Lung (tissue), 12 donors: ENCODE measurements around the gene XPC. TPM values are rescaled to one million over a fixed set of nuclear protein-coding genes. Genes with fewer than 3 reads are reported as not detected.
A peak's percentile ranks its signal among the peaks of the same experiment; 100 is the strongest.

Experiments
- ATAC-seq: fragments of 200-7000 bp; cut with Tn5 transposase; one replicate; pipeline ENCODE4 v1.9.1; 2020; ENCODE audit warnings: moderate number of reproducible peaks; ENCODE audit not compliant: insufficient read depth, low FRiP score
- DNase-seq, 3 donors: peaks; one replicate each; pipeline ENCODE4 v3.0.0-alpha.2; 2013 to 2017
- H3K27ac ChIP-seq, 2 donors: one replicate each; pipeline ENCODE4 v1.5.1; 2013; ENCODE audit warnings: mild to moderate bottlenecking in 2 of 2, moderate library complexity in 2 of 2, control low read depth in 1 of 2, inconsistent platforms in 1 of 2, low read depth in 1 of 2, low read length in 1 of 2
- H3K27me3 ChIP-seq, 3 donors: one replicate each; pipeline ENCODE4 v1.5.1; 2013; ENCODE audit warnings: low read length in 2 of 3; ENCODE audit not compliant: control insufficient read depth in 3 of 3, insufficient read depth in 3 of 3
- H3K36me3 ChIP-seq, 4 donors: one replicate each; pipeline ENCODE4 v1.5.1; 2013; ENCODE audit warnings: low read length in 4 of 4, mild to moderate bottlenecking in 1 of 4, moderate library complexity in 1 of 4; ENCODE audit not compliant: control insufficient read depth in 4 of 4, insufficient read depth in 4 of 4
- H3K4me1 ChIP-seq, 5 donors: one replicate each; pipeline ENCODE4 v1.5.1; 2013; ENCODE audit warnings: low read length in 5 of 5, mild to moderate bottlenecking in 2 of 5, moderate library complexity in 1 of 5; ENCODE audit not compliant: control insufficient read depth in 5 of 5, insufficient read depth in 5 of 5
- H3K4me3 ChIP-seq: one replicate; pipeline ENCODE4 v1.5.1; 2013; ENCODE audit warnings: mild to moderate bottlenecking, control low read depth, moderate library complexity
- H3K9ac ChIP-seq, 2 donors: one replicate each; pipeline ENCODE4 v1.5.1; 2013; ENCODE audit warnings: low read length in 2 of 2, control low read depth in 1 of 2; ENCODE audit not compliant: insufficient read depth in 1 of 2
- H3K9me3 ChIP-seq, 4 donors: one replicate each; pipeline ENCODE4 v1.5.1; 2013; ENCODE audit warnings: low read length in 3 of 4, mild to moderate bottlenecking in 1 of 4, moderate library complexity in 1 of 4; ENCODE audit not compliant: control insufficient read depth in 4 of 4, insufficient read depth in 3 of 4
- WGBS, 2 donors: extraction: QIAGEN DNeasy Blood & Tissue Kit; methylation state at CpG; one replicate each; pipeline ENCODE4 v1.1.7; 2013; 5-methylcytosine and 5-hydroxymethylcytosine counted together
- polyA plus RNA-seq, 2 donors: library from polyadenylated mRNA; stranded (reverse); fragments of 200-250 nt; gene quantifications; one replicate each; pipeline ENCODE4 v1.2.1, GENCODE V29; 2013
- total RNA-seq, 2 donors: library from RNA; depleted of rRNA in 1 of 2; stranded (reverse); fragments of >200 nt in 1 of 2; gene quantifications; one replicate each; pipeline ENCODE4 v1.2.1, GENCODE V29; 2014 to 2021
- TF ChIP-seq, protein P1 (sequence below): IDR thresholded peaks from 2 replicates; pipeline ENCODE4 v1.5.1; 2012; ENCODE audit warnings: mild to moderate bottlenecking; ENCODE audit errors: control extremely low read depth, extremely low read depth
- donor health status: control.
- donor health status: control.
- donor health status: Bipolar disorder and iron deficiency.
- donor health status: healthy.
- donor health status: DM: yes; HTN: yes; CAD: no.

Gene XPC
- total and polyA plus RNA-seq, 4 donors, result 16.4 to 31.9 (median 23.7) TPM

DNA sequence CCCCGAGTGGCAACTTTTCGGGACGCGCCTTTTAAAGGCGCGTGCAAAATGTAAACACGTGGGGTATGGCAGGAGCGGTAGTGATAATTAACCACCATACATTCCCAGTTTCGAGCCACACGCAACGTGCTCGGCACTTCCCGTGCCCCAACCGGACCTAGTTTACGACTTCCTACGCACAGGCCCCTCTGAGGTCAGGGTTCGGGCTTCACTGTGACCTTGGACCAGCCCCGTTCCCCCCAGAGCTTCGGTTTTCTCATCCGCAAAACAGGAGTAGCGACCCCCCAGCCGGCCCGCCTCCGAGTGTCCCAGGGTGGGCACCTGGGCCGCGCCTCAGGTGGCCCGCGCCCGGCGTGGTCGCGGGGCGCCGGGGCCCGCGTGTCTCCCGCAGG lies 54.2 kb downstream of the XPC start:
- H3K27ac ChIP-seq, result peak overlapping the region; percentile 90 to 91
- H3K36me3 ChIP-seq, result peaks cover 0 to 21% (median 6%) of the 10 kb centered on the region in 4 donors
- peak; percentile 44 for ATAC-seq
- peak overlapping the region; percentile 78 for H3K4me3 ChIP-seq
- WGBS, 2 donors, result 1% methylated on average over 37 of the region's 37 CpGs
- peak; percentile 42 to 48 (median 44) for DNase-seq
- H3K27me3 ChIP-seq, result no peaks in the 10 kb centered on the region
- H3K9ac ChIP-seq, result peak overlapping the region; percentile 53 to 67
- peaks cover 7 to 29% (median 17%) of the 10 kb centered on the region in 5 donors for H3K4me1 ChIP-seq
- no peaks in the 10 kb centered on the region for H3K9me3 ChIP-seq
- TF ChIP-seq, protein P1, sequence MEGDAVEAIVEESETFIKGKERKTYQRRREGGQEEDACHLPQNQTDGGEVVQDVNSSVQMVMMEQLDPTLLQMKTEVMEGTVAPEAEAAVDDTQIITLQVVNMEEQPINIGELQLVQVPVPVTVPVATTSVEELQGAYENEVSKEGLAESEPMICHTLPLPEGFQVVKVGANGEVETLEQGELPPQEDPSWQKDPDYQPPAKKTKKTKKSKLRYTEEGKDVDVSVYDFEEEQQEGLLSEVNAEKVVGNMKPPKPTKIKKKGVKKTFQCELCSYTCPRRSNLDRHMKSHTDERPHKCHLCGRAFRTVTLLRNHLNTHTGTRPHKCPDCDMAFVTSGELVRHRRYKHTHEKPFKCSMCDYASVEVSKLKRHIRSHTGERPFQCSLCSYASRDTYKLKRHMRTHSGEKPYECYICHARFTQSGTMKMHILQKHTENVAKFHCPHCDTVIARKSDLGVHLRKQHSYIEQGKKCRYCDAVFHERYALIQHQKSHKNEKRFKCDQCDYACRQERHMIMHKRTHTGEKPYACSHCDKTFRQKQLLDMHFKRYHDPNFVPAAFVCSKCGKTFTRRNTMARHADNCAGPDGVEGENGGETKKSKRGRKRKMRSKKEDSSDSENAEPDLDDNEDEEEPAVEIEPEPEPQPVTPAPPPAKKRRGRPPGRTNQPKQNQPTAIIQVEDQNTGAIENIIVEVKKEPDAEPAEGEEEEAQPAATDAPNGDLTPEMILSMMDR, result no peak

DNA sequence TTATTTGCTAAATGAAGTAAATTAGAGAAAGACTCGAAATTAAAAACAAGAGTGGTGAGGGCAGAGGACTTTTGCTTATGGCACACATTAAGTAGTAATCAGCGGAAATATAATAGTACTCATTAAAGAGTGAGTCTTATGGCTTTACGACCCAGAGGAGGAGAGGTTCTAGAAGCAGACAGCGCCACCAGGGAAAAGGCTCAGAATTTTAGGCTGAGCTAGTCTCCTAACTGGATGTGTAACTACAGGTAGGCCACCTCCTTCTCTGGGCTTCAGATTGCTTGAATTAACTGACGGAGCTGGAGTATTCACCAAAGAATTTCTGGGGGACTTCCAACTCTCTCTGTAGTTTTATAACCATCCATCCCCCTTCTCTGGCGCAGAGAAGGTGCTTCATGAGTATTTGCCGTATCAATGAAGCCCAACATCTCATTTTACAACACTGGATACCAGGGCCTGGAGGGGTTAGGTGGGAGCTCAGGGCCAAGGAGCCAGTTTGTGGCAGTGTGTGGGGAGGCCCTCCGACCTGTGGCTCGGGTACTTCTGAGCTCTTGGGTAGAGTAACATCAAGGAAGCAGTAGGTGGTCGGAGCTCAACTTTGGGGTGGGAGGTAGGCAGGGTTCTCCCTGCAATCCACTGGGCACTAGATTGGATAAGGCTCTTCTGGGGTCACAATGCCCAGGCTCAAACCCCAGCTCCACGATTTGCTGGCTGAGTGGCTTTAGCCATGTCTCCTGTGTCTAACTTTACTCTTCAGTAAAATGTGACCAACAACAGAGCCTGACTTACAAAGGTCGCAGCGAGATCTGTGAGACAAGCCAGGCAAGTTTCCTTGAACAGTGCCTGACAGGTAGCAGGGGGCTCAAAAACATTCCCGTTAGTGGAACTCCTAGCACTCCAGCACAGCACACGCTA lies 54.8 kb downstream of the XPC start:
- H3K27ac ChIP-seq, result peak overlapping the region; percentile 90 to 91
- WGBS, 2 donors, result 51 to 60% methylated on average over 15 of the region's 15 CpGs
- H3K9me3 ChIP-seq, result no peaks in the 10 kb centered on the region
- TF ChIP-seq, protein P1, result no peak
- peaks cover 0 to 17% (median 4%) of the 10 kb centered on the region in 4 donors for H3K36me3 ChIP-seq
- ATAC-seq (no peak), DNase-seq (no peak)
- peak overlapping the region; percentile 78 for H3K4me3 ChIP-seq
- no peaks in the 10 kb centered on the region for H3K27me3 ChIP-seq
- peak overlapping the region; percentile 53 to 67 for H3K9ac ChIP-seq
- peaks cover 7 to 36% (median 21%) of the 10 kb centered on the region in 5 donors for H3K4me1 ChIP-seq

DNA sequence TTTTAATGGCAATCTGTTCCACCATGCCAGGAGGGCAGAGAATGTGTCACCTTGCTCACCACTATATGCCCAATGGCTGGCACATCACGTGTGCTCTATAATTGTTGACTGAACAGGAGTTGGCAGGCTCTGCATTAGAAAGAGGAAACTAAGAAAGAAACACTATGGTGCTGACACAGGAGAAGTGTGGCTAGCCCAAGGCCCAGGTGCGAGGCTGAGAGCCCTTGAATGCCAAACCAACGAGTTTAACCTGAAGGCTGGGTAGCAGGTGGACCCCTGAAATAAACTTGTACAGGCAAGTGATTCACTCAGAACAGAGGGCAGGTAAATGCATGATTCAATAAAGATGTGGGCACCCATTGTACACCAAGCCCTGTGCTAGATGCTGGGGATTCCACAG lies 56.1 kb downstream of the XPC start:
- H3K9me3 ChIP-seq, result no peaks in the 10 kb centered on the region
- ATAC-seq (no peak), DNase-seq (no peak)
- no peak overlapping the region for H3K4me3 ChIP-seq
- peaks cover 0 to 9% (median under 1%) of the 10 kb centered on the region in 4 donors for H3K36me3 ChIP-seq
- H3K9ac ChIP-seq, result no peak overlapping the region
- H3K27ac ChIP-seq, result no peak overlapping the region
- H3K27me3 ChIP-seq, result no peaks in the 10 kb centered on the region
- WGBS, 2 donors, result 73 to 87% methylated on average over 3 of the region's 3 CpGs
- H3K4me1 ChIP-seq, result peaks cover 7 to 42% (median 24%) of the 10 kb centered on the region in 5 donors
- TF ChIP-seq, protein P1, result no peak
